ENCODE data around the gene SLC16A5. TPM values are rescaled to one million over a fixed set of nuclear protein-coding genes. Genes with fewer than 3 reads are reported as not detected.

The SLC16A5 gene
- total RNA-seq, 6 donors from 2014 or later: 40.6 to 234 (median 123) TPM

DNA sequence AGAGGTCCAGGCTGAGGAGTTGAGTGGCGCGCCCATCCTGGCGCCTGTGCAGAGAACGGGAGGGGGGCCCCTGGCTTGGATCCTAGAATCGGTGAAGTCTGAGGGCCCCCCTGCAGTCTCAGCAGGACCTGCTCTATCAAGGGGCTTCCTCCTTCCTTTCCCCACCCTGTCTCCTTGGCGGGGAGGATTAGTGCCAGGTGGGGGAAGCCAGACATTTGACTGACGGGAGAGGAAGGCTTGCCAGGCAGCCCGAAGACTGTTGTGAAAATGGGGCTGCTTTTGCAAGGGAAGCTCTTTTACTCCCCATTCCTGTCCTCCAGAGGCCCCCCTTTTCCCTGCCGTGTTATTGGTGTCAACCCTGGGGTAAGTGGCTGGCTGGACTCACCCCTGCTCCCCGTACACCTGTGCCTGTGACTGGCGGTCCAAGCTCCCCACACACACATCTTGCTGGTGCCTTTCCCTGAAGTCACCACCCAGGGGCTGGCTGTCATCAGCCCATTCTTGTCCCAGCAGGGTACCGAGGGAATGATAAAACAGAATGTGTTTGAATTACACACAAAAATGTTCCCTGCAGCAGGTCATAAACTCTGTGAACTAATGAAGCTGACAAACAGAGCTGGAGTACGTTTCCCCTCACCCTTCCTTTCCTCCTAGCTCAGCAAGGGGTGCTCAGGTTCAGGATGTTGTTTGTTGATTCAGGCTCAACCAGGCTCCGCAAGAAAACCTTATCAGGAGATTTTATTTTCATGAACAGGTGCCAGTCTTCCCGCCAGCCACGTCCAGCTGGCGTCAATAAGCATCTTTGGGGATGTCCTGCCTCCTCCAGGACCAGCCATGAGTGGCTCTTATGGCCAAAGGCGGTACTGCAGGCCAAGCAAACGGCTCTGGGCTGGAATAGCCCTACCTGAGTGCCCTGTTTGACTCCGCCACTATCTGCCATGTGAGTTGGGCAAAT lies 17.6 kb downstream of the SLC16A5 start:
- peak overlapping the region in 3 of 4 donors; percentile 28 to 70 (median 43) for H3K27ac ChIP-seq
- H3K9me3 ChIP-seq: no peaks in the 10 kb centered on the region
- peak in 1 of 2 donors; percentile 85 for DNase-seq
- TF ChIP-seq CTCF (IDR thresholded peaks at IDR 0.05) (peak; percentile 74 to 90 (median 81)), EP300 (IDR thresholded peaks at IDR 0.05) (peak in 1 of 4 donors; percentile 66), POLR2A (IDR thresholded peaks at IDR 0.05) (peak in 1 of 4 donors; percentile 6), POLR2AphosphoS5 (IDR thresholded peaks at IDR 0.05) (peak in 1 of 2 donors; percentile 36)
- H3K36me3 ChIP-seq: peaks cover 3 to 33% (median 9%) of the 10 kb centered on the region in 4 donors
- no peaks in the 10 kb centered on the region for H3K27me3 ChIP-seq
- 63 to 65% methylated on average over 18 to 20 of the region's 20 CpGs for WGBS, 2 donors
- H3K4me3 ChIP-seq: no peak overlapping the region
- H3K4me1 ChIP-seq: peaks cover 6 to 35% (median 25%) of the 10 kb centered on the region in 4 donors
- peak; percentile 57 to 74 for ATAC-seq (ENCODE audit: low FRiP score in 2 of 2)

GRCh38 chr17:75108193-75108592 lies 20.4 kb downstream of the SLC16A5 start:
- no peaks in the 10 kb centered on the region for H3K27me3 ChIP-seq
- H3K4me1 ChIP-seq: peaks cover 23 to 54% (median 42%) of the 10 kb centered on the region in 4 donors
- no peak overlapping the region for H3K27ac ChIP-seq
- no peak overlapping the region for H3K4me3 ChIP-seq
- no peak for DNase-seq
- no peak for TF ChIP-seq CTCF (IDR thresholded peaks at IDR 0.05)
- peak in 1 of 4 donors; percentile 11 for TF ChIP-seq POLR2A (IDR thresholded peaks at IDR 0.05)
- ATAC-seq (ENCODE audit: low FRiP score in 2 of 2): no peak
- H3K36me3 ChIP-seq: peaks cover 2 to 24% (median 4%) of the 10 kb centered on the region in 4 donors
- 80 to 81% methylated on average over 2 of the region's 2 CpGs for WGBS, 2 donors
- no peaks in the 10 kb centered on the region for H3K9me3 ChIP-seq

GRCh38 chr17:75109046-75109406 lies 21.3 kb downstream of the SLC16A5 start:
- peaks cover 28 to 54% (median 47%) of the 10 kb centered on the region in 4 donors for H3K4me1 ChIP-seq
- TF ChIP-seq POLR2AphosphoS5 (IDR thresholded peaks at IDR 0.05): no peak
- no peak for TF ChIP-seq EP300 (IDR thresholded peaks at IDR 0.05)
- TF ChIP-seq CTCF (IDR thresholded peaks at IDR 0.05): no peak
- no peak for TF ChIP-seq POLR2A (IDR thresholded peaks at IDR 0.05)
- H3K9me3 ChIP-seq: no peaks in the 10 kb centered on the region
- no peak for DNase-seq
- H3K27me3 ChIP-seq: no peaks in the 10 kb centered on the region
- peak overlapping the region; percentile 62 to 92 (median 75) for H3K4me3 ChIP-seq
- peak overlapping the region in 2 of 4 donors; percentile 81 to 92 for H3K27ac ChIP-seq
- H3K36me3 ChIP-seq: peaks cover 2 to 18% (median 4%) of the 10 kb centered on the region in 4 donors
- no peak for ATAC-seq (ENCODE audit: low FRiP score in 2 of 2)
- 11 to 18% methylated on average over 10 to 14 of the region's 22 CpGs for WGBS, 2 donors

- TF ChIP-seq CTCF (IDR thresholded peaks at IDR 0.05) (peak in 3 of 6 experiments; percentile 5 to 29 (median 9)), EP300 (IDR thresholded peaks at IDR 0.05) (no peak), POLR2AphosphoS5 (IDR thresholded peaks at IDR 0.05) (peak; percentile 68 to 79), POLR2A (IDR thresholded peaks at IDR 0.05) (peak in 3 of 4 donors; percentile 54 to 91 (median 84))
- ATAC-seq (ENCODE audit: low FRiP score in 2 of 2) (peak; percentile 92 to 94), DNase-seq (peak; percentile 95 to 99)
- peaks cover 32 to 55% (median 47%) of the 10 kb centered on the region in 4 donors for H3K4me1 ChIP-seq
- no peaks in the 10 kb centered on the region for H3K27me3 ChIP-seq
- H3K36me3 ChIP-seq: peaks cover under 1 to 12% (median 4%) of the 10 kb centered on the region in 4 donors
- peak within 1 kb of the TSS; percentile 70 to 92 (median 84) for H3K27ac ChIP-seq
- H3K4me3 ChIP-seq: peak within 1 kb of the TSS; percentile 62 to 92 (median 75)
- H3K9me3 ChIP-seq: no peaks in the 10 kb centered on the region
- WGBS, 2 donors: 1 to 3% methylated on average over 8 to 33 of the region's 68 CpGs
These were observed 21.9 kb downstream of the SLC16A5 start, which contains the start of gene ARMC7 for GRCh38 chr17:75109407-75110233. ARMC7 (plus strand) TSS chr17:75109969; CDS start chr17:75110289, 320 bp downstream.
